GM12878 (cell line): ENCODE measurements around the gene CDC42BPB. TPM values are rescaled to one million over a fixed set of nuclear protein-coding genes. Genes with fewer than 3 reads are reported as not detected.

ENCODE experiments used
- ATAC-seq: fragments of 200-7000 bp; cut with Tn5 transposase; 3 replicates; pipeline ENCODE4 v1.9.1; 2020; ENCODE audit warnings: mild to moderate bottlenecking, moderate library complexity
- BruUV-seq: library from RNA; stranded (reverse); fragments of 400-500 nt; replicated peaks from 2 replicates; lab custom pipeline; 2021; lab: Mats Ljungman, UMichigan
- CTCF ChIA-PET: fragments of 300-600 bp; sonication (Branson Sonifier 250); formaldehyde crosslinking; extraction: SDS; loops from one replicate; lab custom pipeline; 2021; ENCODE audit warnings: inconsistent platforms; lab: Yijun Ruan, JAX
- POLR2A ChIA-PET: fragments of 350-600 bp; formaldehyde crosslinking; extraction: SDS; loops from one replicate; lab custom pipeline; 2021; ENCODE audit warnings: inconsistent platforms; lab: Charles Lee
- RAD21 ChIA-PET: fragments of 300-600 bp; sonication (Branson Sonifier 250); formaldehyde crosslinking; loops from one replicate; lab custom pipeline; 2023; ENCODE audit warnings: antibody characterized with exemption; ENCODE audit not compliant: unreplicated experiment; lab: Charles Lee
- SMC1A ChIA-PET: fragments of 300-600 bp; sonication (Branson Sonifier 250); formaldehyde crosslinking; loops from one replicate; lab custom pipeline; 2023; ENCODE audit not compliant: unreplicated experiment, uncharacterized antibody; lab: Charles Lee
- DNase-seq: peaks from one replicate; pipeline ENCODE4 v3.0.0-alpha.2; 2011; ENCODE audit warnings: low read depth, low spot score
- FAIRE-seq: peaks from 3 replicates; lab custom pipeline; 2011; peaks lifted over from hg19 to GRCh38; lab: Jason Lieb, UNC
- H2AFZ ChIP-seq: 2 replicates; pipeline ENCODE4 v1.6.0; 2011; ENCODE audit warnings: low read depth, low read length, control low read depth; ENCODE audit not compliant: control insufficient read depth
- H3K27ac ChIP-seq: 2 replicates; pipeline ENCODE4 v1.5.1; 2011; ENCODE audit warnings: control low read depth; ENCODE audit not compliant: control insufficient read depth, insufficient read depth
- H3K27me3 ChIP-seq, 2 experiments: replicated peaks in 1 of 2; 2 replicates each; pipeline versions ENCODE4 v1.6.0 to v1.6.1; 2011; ENCODE audit warnings: low read length in 1 of 2; ENCODE audit not compliant: control insufficient read depth in 2 of 2, insufficient read depth in 2 of 2
- H3K36me3 ChIP-seq, 2 experiments: 2 replicates each; pipeline ENCODE4 v1.5.1; 2011; ENCODE audit warnings: low read length in 1 of 2; ENCODE audit not compliant: control insufficient read depth in 2 of 2, insufficient read depth in 2 of 2
- H3K4me1 ChIP-seq: 2 replicates; pipeline ENCODE4 v1.6.1; 2011; ENCODE audit warnings: mild to moderate bottlenecking, low read length, moderate library complexity, mixed read lengths; ENCODE audit not compliant: control insufficient read depth, insufficient read depth
- H3K4me2 ChIP-seq: 2 replicates; pipeline ENCODE4 v1.6.0; 2011; ENCODE audit warnings: control low read depth; ENCODE audit not compliant: control insufficient read depth, insufficient read depth
- H3K4me3 ChIP-seq: fragments of 200-600 bp; sonication (generic); 2 replicates; pipeline ENCODE4 v1.5.1; 2016
- H3K79me2 ChIP-seq: 2 replicates; pipeline ENCODE4 v1.6.0; 2011; ENCODE audit warnings: low read length; ENCODE audit not compliant: control insufficient read depth, insufficient read depth
- H3K9ac ChIP-seq: 2 replicates; pipeline ENCODE4 v1.8.0; 2011; ENCODE audit warnings: low read length, control low read depth, mixed read lengths; ENCODE audit not compliant: control insufficient read depth, insufficient read depth
- H3K9me3 ChIP-seq: replicated peaks from 3 replicates; pipeline ENCODE4 v1.5.1; 2011; ENCODE audit warnings: mild to moderate bottlenecking, low read length; ENCODE audit not compliant: control insufficient read depth, insufficient read depth
- H4K20me1 ChIP-seq: 2 replicates; pipeline ENCODE4 v1.6.0; 2011; ENCODE audit not compliant: control insufficient read depth, insufficient read depth
- ATF2 ChIP-seq: IDR thresholded peaks from 2 replicates; pipeline ENCODE4 v1.6.1; 2012; ENCODE audit warnings: low read length, inconsistent platforms
- CEBPB ChIP-seq, 2 experiments: fragments of 150-350 bp in 1 of 2; IDR thresholded peaks; 2 replicates each; pipeline ENCODE4 v1.6.1; 2012 to 2014; ENCODE audit warnings: low read depth in 2 of 2, low read length in 2 of 2, borderline replicate concordance in 1 of 2, inconsistent platforms in 1 of 2
- CHD4 ChIP-seq: fragments of 200-600 bp; sonication (generic); IDR thresholded peaks from 2 replicates; pipeline ENCODE4 v1.6.1; 2016; ENCODE audit warnings: mild to moderate bottlenecking
- FOS ChIP-seq: IDR thresholded peaks from 3 replicates; pipeline ENCODE4 v1.6.1; 2011; ENCODE audit warnings: borderline replicate concordance; ENCODE audit not compliant: insufficient read length; ENCODE audit errors: extremely low read depth
- FOXM1 ChIP-seq: IDR thresholded peaks from 2 replicates; pipeline ENCODE4 v1.6.1; 2012; ENCODE audit warnings: low read depth, mild to moderate bottlenecking, inconsistent platforms, low read length, moderate library complexity
- HDGF ChIP-seq: fragments of 450-650 bp; IDR thresholded peaks from 2 replicates; pipeline ENCODE4 v1.6.1; 2016; ENCODE audit warnings: antibody characterized with exemption
- MTA3 ChIP-seq: IDR thresholded peaks from 2 replicates; pipeline ENCODE4 v1.6.1; 2012; ENCODE audit warnings: low read length, inconsistent platforms, borderline replicate concordance
- NBN ChIP-seq: fragments of 450-650 bp; IDR thresholded peaks from 2 replicates; pipeline ENCODE4 v1.6.1; 2016
- NFYB ChIP-seq: IDR thresholded peaks from 2 replicates; pipeline ENCODE4 v1.6.1; 2011; ENCODE audit warnings: low read depth, mild to moderate bottlenecking, low read length, improper control_type of control experiment, moderate library complexity; ENCODE audit not compliant: insufficient read depth
- NR2C1 ChIP-seq: fragments of 450-650 bp; IDR thresholded peaks from 2 replicates; pipeline ENCODE4 v1.6.1; 2017; ENCODE audit warnings: antibody characterized with exemption, mild to moderate bottlenecking, moderate library complexity
- PAX5 ChIP-seq: IDR thresholded peaks from 2 replicates; pipeline ENCODE4 v1.6.1; 2011; ENCODE audit warnings: low read depth, low read length, borderline replicate concordance
- RAD51 ChIP-seq: fragments of 450-650 bp; IDR thresholded peaks from 2 replicates; pipeline ENCODE4 v1.6.1; 2016; ENCODE audit warnings: moderate library complexity, mild to moderate bottlenecking, inconsistent platforms
- SIX5 ChIP-seq: IDR thresholded peaks from 2 replicates; pipeline ENCODE4 v1.6.1; 2011; ENCODE audit warnings: mild to moderate bottlenecking, low read depth, low read length, moderate library complexity; ENCODE audit not compliant: severe bottlenecking
- TAF1 ChIP-seq: IDR thresholded peaks from 2 replicates; pipeline ENCODE4 v1.6.1; 2011; ENCODE audit warnings: mild to moderate bottlenecking, low read depth, low read length, borderline replicate concordance
- YY1 ChIP-seq: IDR thresholded peaks from 2 replicates; pipeline ENCODE4 v1.6.1; 2011; ENCODE audit warnings: low read depth, mild to moderate bottlenecking, low read length
- ZBTB11 ChIP-seq: fragments of 450-650 bp; formaldehyde crosslinking; IDR thresholded peaks from 2 replicates; pipeline ENCODE4 v1.5.0; 2022; ENCODE audit warnings: mild to moderate bottlenecking, missing genetic modification characterization
- WGBS: methylation state at CpG from one replicate; pipeline ENCODE4 v1.1.6; 2016; ENCODE audit warnings: low lambda C conversion rate; ENCODE audit not compliant: insufficient replicate concordance, insufficient coverage; ENCODE audit errors: missing lambda C conversion rate; 5-methylcytosine and 5-hydroxymethylcytosine counted together
- in situ Hi-C: fragments of 300-500 bp; cut with MboI; formaldehyde crosslinking; loops from 9 replicates; pipeline ENCODE4 v1.14.3; 2018; ENCODE audit warnings: mixed read lengths
- intact Hi-C: fragments of 100-400 bp; cut with micrococcal nuclease; formaldehyde crosslinking; loops from one replicate; pipeline ENCODE4 v1.14.2; 2022; ENCODE audit not compliant: unreplicated experiment
- polyA plus RNA-seq, 11 experiments: library from polyadenylated mRNA; depleted of rRNA in 4 of 11; unstranded in 6 of 11; stranded (reverse) in 5 of 11; fragments of >200 nt; fragmentation: Nextera tagmentation in 4 of 11; fragmentation: Illumina TruSeq in 1 of 11; extraction: Ambion mirVana in 4 of 11; extraction: Trizol in 1 of 11; gene quantifications; 1 replicate in 1 of 11; 2 replicates in 10 of 11; pipeline versions ENCODE4 v1.2.1 to v1.2.3, GENCODE V29; 2011 to 2016; ENCODE audit warnings: inconsistent platforms in 2 of 11, missing spikeins in 2 of 11, low read depth in 1 of 11
- total RNA-seq, 4 experiments: library from RNA; depleted of rRNA in 3 of 4; stranded (reverse); fragments of >200 nt in 3 of 4; fragmentation: Illumina TruSeq in 1 of 4; extraction: Trizol in 1 of 4; gene quantifications; 2 replicates each; pipeline versions ENCODE4 v1.2.1 to v1.2.3, GENCODE V29; 2013 to 2021
- TF ChIP-seq, protein P1 (sequence below): fragments of 450-650 bp; IDR thresholded peaks from 2 replicates; pipeline ENCODE4 v1.6.1; 2014; ENCODE audit warnings: mild to moderate bottlenecking
- TF ChIP-seq, protein P2 (sequence below): fragments of 450-650 bp; IDR thresholded peaks from 2 replicates; pipeline ENCODE4 v1.6.1; 2017; ENCODE audit warnings: borderline replicate concordance

CDC42BPB gene
- total and polyA plus RNA-seq, 10 of the 15 experiments (the other 5 are each of a cell fraction or from before 2014, with no cell fraction given) = 0.42 to 22.1 (median 13.3) TPM

DNA sequence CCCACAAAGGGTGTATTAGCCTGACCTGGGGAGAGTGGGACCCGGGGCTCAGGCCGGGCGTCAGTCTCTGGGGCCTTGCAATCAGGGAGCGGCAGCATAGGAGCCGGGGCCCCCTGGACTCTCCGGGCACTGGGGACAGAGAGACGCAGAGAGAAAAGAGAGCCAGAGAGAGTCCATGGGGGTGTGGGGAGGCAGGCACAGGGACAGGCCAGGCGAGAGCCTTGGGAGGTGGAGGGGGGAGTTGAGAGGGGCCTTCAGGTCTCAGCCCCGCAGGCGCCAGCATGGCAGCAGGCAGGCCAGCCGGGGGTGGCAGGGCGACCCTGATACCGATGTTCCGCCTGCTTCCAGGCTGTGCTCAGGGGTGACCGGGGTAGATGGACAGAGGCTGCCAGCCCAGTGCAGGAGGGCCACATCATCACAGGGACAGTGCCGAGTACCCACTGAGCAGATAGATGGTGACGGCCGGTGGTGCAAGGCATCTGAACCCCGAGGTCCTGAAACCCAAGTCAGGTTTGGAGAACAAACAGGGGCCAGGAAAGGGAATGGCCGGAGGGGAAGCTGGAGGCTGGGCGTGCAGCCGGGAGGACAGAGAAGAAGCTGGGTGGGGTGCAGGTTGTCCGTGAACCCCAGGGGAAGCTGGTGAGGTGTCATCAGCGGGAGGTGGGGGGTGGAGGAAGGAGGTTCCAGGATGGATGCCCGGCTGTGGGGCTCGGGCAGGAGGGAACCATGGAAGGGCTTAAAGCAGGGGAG is 40.1 kb upstream of the CDC42BPB start:
- DNase-seq (no peak), FAIRE-seq (no peak), ATAC-seq (no peak)
- Histone ChIP-seq H3K4me1 (peaks cover 21% of the 10 kb centered on the region), H3K36me3 (no peaks in the 10 kb centered on the region), H3K9ac (no peak overlapping the region)
- TF ChIP-seq MTA3 (no peak), YY1 (no peak), NR2C1 (no peak), PAX5 (no peak), FOS (no peak), NBN (no peak), RAD51 (no peak), NFYB (no peak), FOXM1 (no peak), CHD4 (no peak), ATF2 (no peak), CEBPB (IDR thresholded peaks at IDR 0.05; ENCODE audit: borderline replicate concordance in 1 of 2, low read depth in 2 of 2, low read length in 2 of 2) (no peak), ZBTB11 (CRISPR knock-in tag) (no peak), HDGF (no peak), SIX5 (no peak), TAF1 (no peak)
- TF ChIP-seq, protein P1, sequence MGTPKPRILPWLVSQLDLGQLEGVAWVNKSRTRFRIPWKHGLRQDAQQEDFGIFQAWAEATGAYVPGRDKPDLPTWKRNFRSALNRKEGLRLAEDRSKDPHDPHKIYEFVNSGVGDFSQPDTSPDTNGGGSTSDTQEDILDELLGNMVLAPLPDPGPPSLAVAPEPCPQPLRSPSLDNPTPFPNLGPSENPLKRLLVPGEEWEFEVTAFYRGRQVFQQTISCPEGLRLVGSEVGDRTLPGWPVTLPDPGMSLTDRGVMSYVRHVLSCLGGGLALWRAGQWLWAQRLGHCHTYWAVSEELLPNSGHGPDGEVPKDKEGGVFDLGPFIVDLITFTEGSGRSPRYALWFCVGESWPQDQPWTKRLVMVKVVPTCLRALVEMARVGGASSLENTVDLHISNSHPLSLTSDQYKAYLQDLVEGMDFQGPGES = no peak
- TF ChIP-seq, protein P2, sequence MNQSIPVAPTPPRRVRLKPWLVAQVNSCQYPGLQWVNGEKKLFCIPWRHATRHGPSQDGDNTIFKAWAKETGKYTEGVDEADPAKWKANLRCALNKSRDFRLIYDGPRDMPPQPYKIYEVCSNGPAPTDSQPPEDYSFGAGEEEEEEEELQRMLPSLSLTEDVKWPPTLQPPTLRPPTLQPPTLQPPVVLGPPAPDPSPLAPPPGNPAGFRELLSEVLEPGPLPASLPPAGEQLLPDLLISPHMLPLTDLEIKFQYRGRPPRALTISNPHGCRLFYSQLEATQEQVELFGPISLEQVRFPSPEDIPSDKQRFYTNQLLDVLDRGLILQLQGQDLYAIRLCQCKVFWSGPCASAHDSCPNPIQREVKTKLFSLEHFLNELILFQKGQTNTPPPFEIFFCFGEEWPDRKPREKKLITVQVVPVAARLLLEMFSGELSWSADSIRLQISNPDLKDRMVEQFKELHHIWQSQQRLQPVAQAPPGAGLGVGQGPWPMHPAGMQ = no peak
- TF ChIP-seq, all 136 proteins: peak for 0
- Histone ChIP-seq H4K20me1 (no peaks in the 10 kb centered on the region), H3K27me3 (no peaks in the 10 kb centered on the region), H3K27ac (no peak overlapping the region), H3K4me3 (no peak overlapping the region), H3K79me2 (no peaks in the 10 kb centered on the region), H3K9me3 (no peaks in the 10 kb centered on the region), H2AFZ (no peak overlapping the region), H3K4me2 (no peak overlapping the region)
- ChIA-PET CTCF (interaction anchor here (0.6 to 3.2 kb wide), 3 partner anchors 8 to 703 kb away, joined by 3 to 37 read pairs (median 3); no protein-coding TSS in a partner anchor), POLR2A (no interaction called here), SMC1A (interaction anchor here (1.4 to 2.4 kb wide), 2 partner anchors 19 to 403 kb away, joined by 4 to 8 read pairs; no protein-coding TSS in a partner anchor), RAD21 (interaction anchor here (0.5 to 1.4 kb wide), 2 partner anchors 19 to 195 kb away, joined by 3 to 4 read pairs; no protein-coding TSS in a partner anchor)
- BruUV-seq = no TSS peak
- WGBS = 64% methylated on average over 25 of the region's 26 CpGs
- in situ Hi-C loops = no loop called here
- intact Hi-C loops = no loop called here
